ENCODE data around the gene THAP7.
"Not testable (repeated sequence)": the region's sequence is repeated elsewhere in the genome, so short reads cannot be mapped to it uniquely, and the experiment has no call there.

Gene THAP7

DNA sequence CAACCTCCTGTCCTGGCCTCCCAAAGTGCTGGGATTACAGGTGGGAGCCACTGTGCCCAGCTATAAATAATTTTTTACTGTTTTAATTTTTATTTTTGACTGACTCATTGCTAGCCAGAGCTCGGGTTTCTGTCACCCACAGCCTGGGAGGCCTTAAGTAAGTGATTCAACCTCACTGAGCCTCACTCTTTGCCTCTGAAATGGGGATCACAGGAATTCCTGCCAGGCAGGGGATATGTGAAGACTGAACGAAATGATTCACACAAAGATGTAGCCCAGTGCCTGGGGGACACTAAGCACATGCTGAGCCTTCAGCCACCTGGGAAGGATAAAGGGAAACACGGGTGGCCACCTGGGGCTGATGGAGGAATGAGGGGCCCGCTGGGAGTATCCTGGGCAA is 40.0 kb upstream of the THAP7 start:
- Histone ChIP-seq H3K79me2 (ENCODE audit: insufficient read depth, low read length) (no peaks in the 10 kb centered on the region), H4K20me1 (ENCODE audit: insufficient read depth, low read length) (no peaks in the 10 kb centered on the region; the same call in 1 of the 2 replicates), H3K4me2 (ENCODE audit: insufficient read depth, low read length) (no peak overlapping the region), H3K27ac (ENCODE audit: low read length) (no peak overlapping the region), H3K9ac (ENCODE audit: low read depth, low read length) (no peak overlapping the region), H3K27me3 (ENCODE audit: insufficient read depth, low read length, poor library complexity) (peaks cover 25% of the 10 kb centered on the region), H3K4me1 (ENCODE audit: insufficient read depth, low read length) (no peaks in the 10 kb centered on the region), H3K36me3 (ENCODE audit: insufficient read depth, low read length) (no peaks in the 10 kb centered on the region), H3K9me3 (ENCODE audit: insufficient read depth, low read length, severe bottlenecking) (no peaks in the 10 kb centered on the region), H3K4me3 (ENCODE audit: low read depth in 1 of 2, low read length in 2 of 2) (no peak overlapping the region), H2AFZ (ENCODE audit: low read depth, low read length) (no peak overlapping the region)
- ATAC-seq (ENCODE audit: insufficient read depth, low read depth) (no peak), DNase-seq (no peak)
- TF ChIP-seq EZH2 (IDR thresholded peaks at IDR 0.05; ENCODE audit: borderline replicate concordance, low read depth, low read length, severe bottlenecking) (no peak), CTCF (IDR thresholded peaks at IDR 0.05; ENCODE audit: borderline replicate concordance, extremely low read depth, low read length, poor library complexity, severe bottlenecking) (no peak)

DNA sequence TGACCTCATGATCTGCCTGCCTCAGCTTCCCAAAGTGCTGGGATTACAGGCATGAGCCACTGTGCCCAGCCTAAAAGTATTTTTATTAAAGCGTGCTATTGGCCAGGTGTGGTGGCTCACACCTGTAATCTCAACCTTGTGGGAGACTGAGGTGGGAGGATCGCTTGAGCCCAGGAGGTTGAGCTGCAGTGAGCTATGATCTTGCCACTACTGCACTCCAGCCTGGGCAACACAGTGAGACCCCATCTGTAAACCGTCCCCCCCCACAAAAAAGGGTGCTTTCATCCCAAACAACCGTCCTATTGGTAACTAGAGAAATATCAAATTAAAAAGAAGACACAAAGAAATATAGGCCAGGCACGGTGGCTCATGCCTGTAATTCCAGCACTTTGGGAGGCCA is 37.2 kb upstream of the THAP7 start:
- DNase-seq; H4K20me1 ChIP-seq (ENCODE audit: insufficient read depth, low read length); ATAC-seq (ENCODE audit: insufficient read depth, low read depth); H3K9me3 ChIP-seq (ENCODE audit: insufficient read depth, low read length, severe bottlenecking); H3K9ac ChIP-seq (ENCODE audit: low read depth, low read length); H3K79me2 ChIP-seq (ENCODE audit: insufficient read depth, low read length); H3K36me3 ChIP-seq (ENCODE audit: insufficient read depth, low read length); H3K4me2 ChIP-seq (ENCODE audit: insufficient read depth, low read length); H3K4me3 ChIP-seq (ENCODE audit: low read depth in 1 of 2, low read length in 2 of 2); H3K27ac ChIP-seq (ENCODE audit: low read length); H2AFZ ChIP-seq (ENCODE audit: low read depth, low read length); H3K4me1 ChIP-seq (ENCODE audit: insufficient read depth, low read length): not testable (repeated sequence)
- H3K27me3 ChIP-seq (ENCODE audit: insufficient read depth, low read length, poor library complexity), result peaks cover 13% of the 10 kb centered on the region

DNA sequence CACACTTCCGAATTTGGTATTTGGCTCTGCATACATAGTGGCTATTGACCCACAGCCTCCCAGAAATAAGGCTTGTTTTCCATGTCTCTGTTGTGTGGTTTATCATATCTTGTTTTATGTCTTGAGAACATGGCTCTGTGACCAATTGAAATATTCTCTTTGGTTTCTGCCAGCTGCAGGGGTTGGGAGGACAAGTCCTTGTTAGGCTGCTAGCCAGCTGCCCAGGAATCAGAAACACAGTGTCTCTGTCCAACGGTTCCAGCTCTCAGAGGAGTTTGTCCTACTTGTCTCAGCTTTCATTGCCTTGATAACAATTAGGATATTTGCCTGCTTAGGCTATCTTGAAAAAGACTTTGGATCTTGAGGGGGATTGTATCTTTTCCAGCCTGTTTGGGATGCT is 36.5 kb upstream of the THAP7 start:
- Histone ChIP-seq H3K4me2 (ENCODE audit: insufficient read depth, low read length) (no peak overlapping the region), H3K4me3 (ENCODE audit: low read depth in 1 of 2, low read length in 2 of 2) (no peak overlapping the region), H3K9ac (ENCODE audit: low read depth, low read length) (no peak overlapping the region), H3K36me3 (ENCODE audit: insufficient read depth, low read length) (no peaks in the 10 kb centered on the region), H3K79me2 (ENCODE audit: insufficient read depth, low read length) (no peaks in the 10 kb centered on the region), H3K4me1 (ENCODE audit: insufficient read depth, low read length) (no peaks in the 10 kb centered on the region), H2AFZ (ENCODE audit: low read depth, low read length) (no peak overlapping the region), H4K20me1 (ENCODE audit: insufficient read depth, low read length) (no peaks in the 10 kb centered on the region; the same call in 1 of the 2 replicates), H3K27ac (ENCODE audit: low read length) (no peak overlapping the region), H3K9me3 (ENCODE audit: insufficient read depth, low read length, severe bottlenecking) (no peaks in the 10 kb centered on the region), H3K27me3 (ENCODE audit: insufficient read depth, low read length, poor library complexity) (peaks cover 7% of the 10 kb centered on the region)
- no peak for DNase-seq
- no peak for TF ChIP-seq CTCF (IDR thresholded peaks at IDR 0.05; ENCODE audit: borderline replicate concordance, extremely low read depth, low read length, poor library complexity, severe bottlenecking)
- no peak for TF ChIP-seq EZH2 (IDR thresholded peaks at IDR 0.05; ENCODE audit: borderline replicate concordance, low read depth, low read length, severe bottlenecking)
- ATAC-seq (ENCODE audit: insufficient read depth, low read depth), result no peak

GRCh38 chr22:21034989-21035388 is 33.1 kb upstream of the THAP7 start:
- DNase-seq, result no peak

More at GRCh38 chr22:21034989-21035388, 33.1 kb upstream of the THAP7 start:
- H3K36me3 ChIP-seq (ENCODE audit: insufficient read depth, low read length), result no peaks in the 10 kb centered on the region
- no peak for ATAC-seq (ENCODE audit: insufficient read depth, low read depth)
- no peaks in the 10 kb centered on the region for H3K9me3 ChIP-seq (ENCODE audit: insufficient read depth, low read length, severe bottlenecking)
- H2AFZ ChIP-seq (ENCODE audit: low read depth, low read length), result no peak overlapping the region
- peaks cover 5% of the 10 kb centered on the region for H3K27me3 ChIP-seq (ENCODE audit: insufficient read depth, low read length, poor library complexity)
- 0 out of 2 replicates have a peak, but pooled peaks cover 3% of the 10 kb centered on the region for H4K20me1 ChIP-seq (ENCODE audit: insufficient read depth, low read length)
- no peaks in the 10 kb centered on the region for H3K4me1 ChIP-seq (ENCODE audit: insufficient read depth, low read length)
- no peak overlapping the region for H3K27ac ChIP-seq (ENCODE audit: low read length)
- no peak overlapping the region for H3K4me3 ChIP-seq (ENCODE audit: low read depth in 1 of 2, low read length in 2 of 2)
- H3K79me2 ChIP-seq (ENCODE audit: insufficient read depth, low read length), result no peaks in the 10 kb centered on the region
- TF ChIP-seq CTCF (IDR thresholded peaks at IDR 0.05; ENCODE audit: borderline replicate concordance, extremely low read depth, low read length, poor library complexity, severe bottlenecking) (no peak), EZH2 (IDR thresholded peaks at IDR 0.05; ENCODE audit: borderline replicate concordance, low read depth, low read length, severe bottlenecking) (no peak)
- no peak overlapping the region for H3K9ac ChIP-seq (ENCODE audit: low read depth, low read length)
- H3K4me2 ChIP-seq (ENCODE audit: insufficient read depth, low read length), result no peak overlapping the region

All from DND-41 (cell line).